ENCODE results near the gene BICC1.
"Not testable (repeated sequence)": the region's sequence is repeated elsewhere in the genome, so short reads cannot be mapped to it uniquely, and the experiment has no call there.

Gene BICC1

DNA sequence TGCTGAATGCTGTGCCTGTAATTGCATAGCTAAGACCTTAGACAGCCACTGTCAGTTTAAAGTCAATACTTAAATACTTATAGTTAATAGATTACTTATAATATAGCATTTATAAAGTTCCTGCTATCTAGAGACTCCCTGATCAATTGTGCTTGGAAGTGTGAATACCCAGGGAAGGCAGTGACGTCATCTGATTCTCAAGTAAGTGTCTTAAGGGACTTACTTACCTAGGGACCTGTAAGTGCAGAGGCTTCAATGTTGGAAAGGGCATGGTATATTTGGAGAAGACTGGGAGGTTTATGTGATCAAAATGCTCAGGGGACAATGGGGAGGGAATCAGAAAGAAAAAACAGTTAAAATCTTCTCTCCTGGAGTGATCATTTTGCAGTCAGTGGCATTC, 55.0 kb downstream of the BICC1 start:
- no peak for DNase-seq (ENCODE audit: low read depth)

DNA sequence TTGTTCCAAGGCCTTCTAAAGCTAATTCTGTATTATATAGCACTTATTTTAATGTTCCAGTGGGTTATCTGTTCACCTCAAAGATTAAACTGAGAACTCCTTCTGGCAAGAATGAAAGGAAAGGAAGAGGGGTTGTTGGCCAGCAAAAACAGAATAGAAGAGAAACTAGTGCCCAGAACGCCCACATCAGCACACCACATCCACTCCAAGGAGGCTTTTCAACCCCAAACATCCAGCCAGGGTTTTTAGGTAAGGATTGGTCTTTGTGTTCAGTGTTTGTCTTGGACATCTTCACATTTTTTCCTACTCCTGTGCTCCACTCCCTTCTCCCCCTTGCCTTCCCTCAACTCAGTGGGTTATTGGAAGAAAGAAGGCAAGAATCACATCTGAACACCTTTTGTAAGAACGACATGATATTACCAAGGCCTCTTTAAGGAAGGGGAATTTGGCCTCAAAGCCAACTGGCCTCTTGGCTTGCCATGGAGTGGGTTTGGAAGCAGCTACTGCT, 55.8 kb downstream of the BICC1 start:
- DNase-seq (ENCODE audit: low read depth) = no peak

DNA sequence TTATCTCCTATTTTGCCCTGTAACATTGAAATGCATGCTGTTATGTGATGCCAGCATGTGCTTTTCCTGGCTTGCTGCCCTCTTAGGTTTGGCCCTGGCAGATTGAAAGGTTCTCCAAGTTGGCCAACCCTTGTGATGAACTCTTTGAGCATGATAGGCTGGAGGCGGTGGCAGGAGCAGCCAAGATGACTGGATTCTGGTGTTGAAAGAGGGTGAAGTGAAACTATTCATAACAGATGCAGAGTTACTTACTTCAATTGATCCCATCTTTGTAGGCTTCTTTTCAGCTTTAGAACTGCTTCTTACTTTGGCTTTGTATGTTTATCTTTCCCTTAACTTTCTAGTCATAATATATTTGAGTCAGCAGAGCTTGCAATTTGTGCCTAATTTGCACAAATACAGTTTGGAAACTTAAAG, 57.6 kb downstream of the BICC1 start:
- no peak for DNase-seq (ENCODE audit: low read depth)

DNA sequence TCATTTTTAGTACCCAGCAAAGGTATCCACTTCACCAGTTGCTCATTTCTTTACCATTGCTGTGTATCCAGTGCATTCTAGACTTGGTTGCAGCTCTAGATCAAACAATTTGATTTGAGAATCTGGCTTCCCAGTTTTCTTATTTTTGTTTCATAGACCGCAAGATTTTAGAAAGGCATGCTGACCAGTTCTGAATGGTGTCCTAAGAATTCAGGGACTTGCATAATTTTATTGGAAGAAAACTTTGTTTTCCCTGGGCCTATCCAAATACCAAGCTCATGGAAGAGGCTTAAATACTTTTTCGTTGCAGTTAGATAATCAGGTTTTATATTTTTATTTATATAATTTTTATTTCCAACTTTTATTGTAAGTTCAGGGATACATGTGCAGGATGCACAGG, 58.3 kb downstream of the BICC1 start:
- DNase-seq (ENCODE audit: low read depth) = no peak

DNA sequence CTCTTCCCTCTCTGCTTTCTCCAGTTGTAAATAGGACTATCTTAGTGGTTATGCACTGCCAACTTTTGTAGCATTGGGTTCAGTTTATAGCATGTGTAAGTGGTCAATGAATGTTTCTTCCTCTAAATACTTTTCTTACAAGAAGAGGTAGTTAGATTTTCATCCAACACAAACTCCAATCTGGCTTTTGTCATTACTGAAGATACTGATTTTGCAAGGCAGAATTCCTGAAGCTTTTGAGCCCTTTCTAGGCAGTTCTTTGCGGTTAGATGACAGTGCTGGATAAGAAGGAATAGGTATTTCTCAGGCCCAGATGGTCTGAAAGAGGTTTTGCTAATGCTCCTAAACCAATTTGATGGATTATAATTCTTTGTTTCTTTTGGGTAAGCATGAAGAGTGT, 60.5 kb downstream of the BICC1 start:
- DNase-seq (ENCODE audit: low read depth) = no peak

DNA sequence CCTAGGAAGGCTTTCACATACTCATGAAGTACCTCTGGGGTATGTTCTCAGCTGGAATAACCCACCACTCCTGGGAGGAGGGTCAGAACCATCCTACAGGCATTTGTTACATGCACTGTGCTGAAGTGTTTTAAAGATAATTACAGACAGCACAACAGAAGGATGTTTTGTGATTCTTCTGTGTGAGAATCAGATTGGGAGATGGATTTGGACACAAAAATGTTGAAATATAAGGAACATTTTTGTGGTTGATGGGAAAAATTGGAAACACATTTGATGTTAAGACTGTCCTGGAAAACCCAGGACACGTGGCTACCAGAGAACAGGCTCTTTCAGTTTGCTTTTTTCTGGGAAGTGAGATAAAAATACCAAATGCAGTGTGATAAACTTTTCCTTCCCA, 61.4 kb downstream of the BICC1 start:
- DNase-seq (ENCODE audit: low read depth) = peak; percentile 30

DNA sequence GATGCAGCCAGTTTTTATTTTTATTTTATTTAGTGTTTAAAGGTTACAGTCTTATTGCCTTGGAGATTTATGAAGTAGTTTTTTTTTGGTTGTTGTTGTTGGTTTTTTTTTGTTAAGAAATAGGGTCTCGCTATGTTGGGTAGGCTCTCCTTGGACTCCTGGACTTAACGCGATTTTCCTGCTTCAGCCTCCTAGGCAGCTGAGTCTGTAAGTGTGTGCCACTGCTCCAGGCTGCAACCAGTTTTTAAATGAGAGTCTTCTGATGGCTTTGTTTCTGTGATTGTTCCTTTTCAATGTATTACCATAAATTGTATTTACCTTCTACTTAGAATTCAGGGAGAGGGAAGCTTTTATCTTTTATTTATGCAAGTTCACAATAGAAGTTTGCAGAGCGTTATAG, 62.8 kb downstream of the BICC1 start:
- DNase-seq (ENCODE audit: low read depth) = no peak

DNA sequence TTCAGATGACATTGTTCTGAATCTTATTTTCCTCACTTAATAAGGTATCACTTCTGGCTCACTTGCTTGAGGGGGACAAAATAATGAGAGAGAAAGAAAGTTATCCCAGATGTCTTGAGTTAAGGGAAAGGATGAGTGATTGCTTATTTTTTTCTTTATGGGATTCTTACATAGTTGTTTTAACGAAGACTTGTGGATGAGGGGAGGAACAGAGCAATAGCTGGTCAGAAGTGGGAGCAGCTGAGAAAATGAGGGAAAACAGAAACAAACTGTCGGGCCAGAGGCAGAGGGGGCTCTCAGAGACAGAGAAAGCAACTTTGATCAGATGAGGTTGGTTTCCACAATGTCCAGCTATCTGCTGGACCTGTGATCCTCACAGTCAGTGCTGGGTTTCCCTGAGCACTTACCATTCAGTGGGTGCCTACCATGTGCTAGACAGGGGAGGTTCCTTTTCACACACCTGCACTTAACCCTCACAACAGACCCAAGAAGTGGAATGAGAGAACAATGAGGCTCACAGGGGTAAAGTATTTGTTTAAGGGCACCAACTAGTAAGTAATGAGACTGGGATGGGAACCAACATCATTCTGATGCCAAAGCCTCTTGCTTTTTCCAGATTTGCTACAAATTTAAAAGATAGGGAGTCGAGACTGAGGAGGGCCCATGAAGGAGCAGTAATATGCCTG, 64.2 kb downstream of the BICC1 start:
- DNase-seq (ENCODE audit: low read depth) = no peak

DNA sequence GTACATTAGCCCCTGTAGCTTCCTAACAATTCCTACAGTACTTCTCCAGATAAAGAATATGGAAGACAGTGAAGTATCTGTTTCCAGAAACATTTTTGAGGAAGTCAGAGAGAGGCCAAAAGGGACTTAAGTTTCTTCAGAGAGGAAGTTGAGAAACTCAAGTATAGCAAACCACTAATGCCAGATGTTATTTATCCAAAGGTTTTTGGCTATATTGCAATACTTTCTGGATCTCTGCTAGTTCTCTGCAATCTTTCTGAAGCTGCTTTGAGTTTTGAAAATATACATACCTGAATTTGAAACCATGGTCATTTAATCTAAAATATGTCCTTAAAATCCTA, 64.7 kb downstream of the BICC1 start:
- peak; percentile 35 for DNase-seq (ENCODE audit: low read depth)

DNA sequence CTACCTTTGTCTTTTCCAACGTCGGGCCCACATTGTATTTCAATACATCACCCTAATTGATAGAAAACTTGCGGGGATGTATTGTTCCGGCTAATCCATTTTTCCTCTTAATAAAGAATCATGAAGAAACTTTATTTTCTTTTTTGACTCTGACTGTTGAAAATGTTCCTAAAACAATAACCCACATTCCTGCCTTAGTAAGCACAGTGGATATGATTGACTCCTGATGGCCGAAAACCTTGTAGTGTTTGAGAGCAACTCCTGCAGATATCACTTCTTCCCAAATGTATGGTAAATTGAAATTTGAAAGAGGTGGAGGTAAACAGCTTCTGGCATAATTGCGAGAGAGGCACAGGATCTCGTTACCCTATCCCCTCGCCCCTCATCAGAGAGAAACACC, 65.7 kb downstream of the BICC1 start:
- no peak for DNase-seq (ENCODE audit: low read depth)

DNA sequence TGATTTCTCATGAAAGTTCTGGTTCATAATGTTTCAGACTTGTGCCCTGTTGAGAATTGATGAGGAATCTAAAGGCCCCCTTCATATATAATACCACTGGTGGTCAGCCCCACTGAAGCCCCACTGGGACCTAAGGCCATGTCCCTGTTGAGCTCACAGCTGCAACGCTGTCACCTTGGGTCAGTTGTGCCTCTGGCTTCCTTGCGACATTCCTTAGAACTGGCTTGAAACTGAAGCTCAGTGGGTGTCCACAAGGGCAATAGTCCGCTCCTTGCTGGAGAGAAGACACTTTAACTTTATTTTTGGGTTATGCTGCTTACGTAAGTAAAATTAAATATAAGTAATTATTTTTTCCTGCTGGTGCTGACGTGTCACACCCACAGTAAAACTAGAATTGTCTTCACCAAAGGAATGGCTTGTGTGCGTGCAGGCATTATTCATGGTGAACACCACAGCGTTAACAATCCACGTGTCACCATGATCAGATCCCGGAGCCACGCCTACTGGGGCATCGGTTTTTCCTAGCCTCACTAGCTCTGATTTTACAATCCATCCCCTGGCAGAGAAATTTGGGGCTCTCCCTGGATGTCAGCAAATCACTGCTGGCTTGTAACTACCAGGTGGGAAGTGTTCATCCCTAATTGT, 66.5 kb downstream of the BICC1 start:
- no peak for DNase-seq (ENCODE audit: low read depth)

DNA sequence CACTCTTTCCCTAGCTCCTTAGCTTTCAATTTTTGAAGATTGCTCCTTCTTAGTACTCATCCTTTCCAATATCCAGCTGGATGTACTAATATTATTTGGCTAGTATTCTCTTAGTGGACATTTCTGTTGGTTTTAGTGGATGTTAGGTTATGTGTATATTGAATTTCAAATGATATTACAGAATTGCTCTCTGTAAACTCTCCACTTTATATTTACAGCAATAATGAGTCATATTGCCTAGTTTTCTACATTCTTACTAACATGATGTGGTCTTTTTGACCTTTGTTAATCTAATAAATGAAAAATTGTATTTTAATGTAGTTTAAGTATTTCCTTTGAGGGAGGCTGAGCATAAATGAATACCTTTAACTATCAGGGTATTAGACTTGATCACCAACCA, 69.4 kb downstream of the BICC1 start:
- DNase-seq (ENCODE audit: low read depth) = no peak

DNA sequence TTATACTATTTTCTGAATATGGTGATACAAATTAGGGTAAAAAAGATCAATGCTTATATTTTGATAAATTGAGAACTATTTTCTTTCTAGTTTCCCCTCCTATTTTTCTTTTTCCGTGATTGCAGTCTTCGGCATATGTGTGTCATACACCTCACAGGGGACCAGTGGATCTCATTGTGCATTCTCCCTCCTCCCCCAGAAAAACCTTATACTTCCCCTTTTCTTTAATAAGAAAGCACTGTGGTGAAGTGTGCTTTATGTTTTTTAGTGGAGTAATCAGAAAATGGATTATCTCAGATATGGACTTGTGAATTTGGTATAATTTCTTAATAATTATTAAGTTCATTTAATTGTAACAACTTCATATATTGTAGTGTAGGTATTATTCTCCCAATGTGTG, 72.8 kb downstream of the BICC1 start:
- no peak for DNase-seq (ENCODE audit: low read depth)

DNA sequence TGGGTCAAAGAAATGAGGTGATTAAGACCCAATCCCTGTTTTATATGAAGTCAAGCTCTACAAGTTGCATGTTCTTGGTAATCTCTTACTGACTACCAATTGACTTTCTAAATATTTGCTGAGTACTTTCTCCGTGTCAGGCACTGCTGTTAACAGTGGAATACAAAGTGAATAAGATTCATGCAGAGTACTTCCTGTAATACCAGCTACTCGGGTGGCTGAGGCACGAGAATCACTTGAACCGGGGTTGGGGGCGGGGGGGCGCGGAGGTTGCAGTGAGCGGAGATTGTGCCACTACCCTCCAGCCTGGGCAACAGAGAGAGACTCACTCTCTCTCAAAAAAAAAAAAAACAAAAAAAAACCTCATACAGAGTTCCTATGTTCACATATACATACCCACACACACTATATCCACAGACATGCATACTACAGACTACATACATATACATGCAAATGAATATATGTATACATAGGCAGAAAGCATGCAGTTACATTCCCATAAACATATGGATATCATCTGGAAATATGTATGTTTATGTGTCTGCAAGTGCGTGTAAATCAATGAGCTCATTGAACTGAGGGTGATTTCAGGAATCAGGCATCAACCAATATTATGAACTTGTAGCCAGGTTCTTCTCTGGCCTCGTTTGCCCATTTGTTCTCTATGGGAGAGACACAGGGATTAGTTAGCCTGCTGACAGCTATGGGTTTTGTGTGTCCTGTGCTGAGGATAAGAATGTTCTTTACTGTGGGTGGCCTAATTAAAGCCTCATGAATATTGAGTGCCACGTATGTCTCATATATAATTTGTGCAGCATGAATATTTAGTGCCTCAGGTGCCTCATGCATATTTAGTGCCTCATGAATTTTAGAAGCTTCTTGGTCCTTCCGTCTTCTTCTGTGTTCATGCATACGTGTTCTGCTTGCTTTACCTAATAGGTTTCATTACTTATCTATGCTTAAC, 73.9 kb downstream of the BICC1 start:
- no peak for DNase-seq (ENCODE audit: low read depth)

DNA sequence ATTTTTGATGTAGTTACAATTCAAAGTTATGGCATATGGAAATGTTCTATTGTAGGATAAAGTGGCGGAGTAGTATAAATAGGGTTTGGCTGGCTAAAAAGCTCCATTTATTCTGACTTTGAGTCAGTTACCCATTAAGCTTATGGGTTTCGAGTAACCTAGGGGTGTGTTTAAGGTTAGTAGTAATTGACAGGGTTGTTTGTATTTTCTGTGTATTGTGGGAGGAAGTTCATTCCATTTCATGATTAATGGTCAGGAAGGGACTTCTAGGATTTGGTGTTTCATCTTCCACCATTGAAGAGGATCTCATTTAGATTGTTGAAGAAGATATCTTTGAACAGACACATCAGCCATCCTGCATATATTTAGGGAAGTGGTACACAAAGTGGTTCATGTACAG, 75.0 kb downstream of the BICC1 start:
- no peak for DNase-seq (ENCODE audit: low read depth)

DNA sequence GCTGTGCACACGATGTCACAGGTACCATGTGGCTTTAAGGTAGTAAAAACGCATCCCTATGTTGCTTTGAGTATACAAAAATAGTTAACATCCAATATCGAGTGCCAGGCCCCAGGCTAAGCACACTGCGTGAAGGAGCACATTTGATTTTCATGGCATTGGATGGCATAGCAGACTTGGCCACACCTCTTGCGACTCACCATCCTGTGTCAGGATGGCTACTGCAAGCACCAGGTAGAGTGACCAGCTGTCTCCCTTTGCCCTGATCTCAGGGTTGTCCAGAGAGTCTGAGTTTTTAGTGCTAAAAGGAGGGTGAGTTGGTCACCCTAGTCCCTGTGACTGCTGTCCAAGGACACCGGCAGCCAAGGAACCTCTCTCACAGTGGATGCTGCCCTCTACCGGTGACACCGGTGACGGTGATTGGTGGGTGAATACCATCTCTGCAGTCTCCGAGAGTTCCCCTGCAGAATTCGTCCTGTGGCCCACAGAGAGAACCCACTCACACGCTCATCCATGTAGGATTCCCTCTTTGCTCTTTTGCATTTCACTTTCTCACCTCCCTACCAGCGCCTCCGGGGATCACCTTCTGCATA, 76.1 kb downstream of the BICC1 start:
- DNase-seq (ENCODE audit: low read depth) = no peak

DNA sequence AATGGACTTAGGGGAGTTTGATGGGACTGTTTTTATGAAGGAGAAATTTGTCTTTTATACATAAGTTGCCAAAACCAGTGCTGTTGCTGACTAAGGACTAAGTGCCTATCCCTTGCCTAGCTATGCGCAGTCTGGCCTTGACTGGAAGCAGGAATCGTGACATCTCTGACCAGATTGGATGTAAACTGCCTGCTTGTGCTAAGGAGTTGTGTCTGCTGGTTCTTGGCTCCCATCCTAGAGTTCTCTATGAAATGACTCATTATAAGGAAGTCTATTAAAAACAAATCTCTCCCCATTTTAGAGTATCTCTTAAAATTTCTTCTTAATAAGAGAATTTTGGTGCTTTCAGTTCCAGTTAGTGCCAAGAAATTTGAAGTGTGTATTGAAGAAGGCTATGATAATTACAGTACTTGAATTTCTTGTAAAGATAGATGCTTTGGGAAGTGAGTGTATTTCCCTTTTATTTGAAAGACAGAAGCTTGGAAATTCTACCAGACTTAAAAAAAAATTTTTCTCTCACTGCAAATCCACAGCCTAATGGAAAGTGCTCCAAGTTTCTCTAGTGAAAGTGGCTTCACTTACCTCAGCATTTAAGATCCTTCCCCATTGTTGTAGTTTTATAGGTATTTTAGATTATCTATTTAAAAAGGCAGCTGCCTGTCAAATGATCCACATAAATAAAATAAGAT, 77.6 kb downstream of the BICC1 start:
- DNase-seq (ENCODE audit: low read depth) = peak; percentile 48

DNA sequence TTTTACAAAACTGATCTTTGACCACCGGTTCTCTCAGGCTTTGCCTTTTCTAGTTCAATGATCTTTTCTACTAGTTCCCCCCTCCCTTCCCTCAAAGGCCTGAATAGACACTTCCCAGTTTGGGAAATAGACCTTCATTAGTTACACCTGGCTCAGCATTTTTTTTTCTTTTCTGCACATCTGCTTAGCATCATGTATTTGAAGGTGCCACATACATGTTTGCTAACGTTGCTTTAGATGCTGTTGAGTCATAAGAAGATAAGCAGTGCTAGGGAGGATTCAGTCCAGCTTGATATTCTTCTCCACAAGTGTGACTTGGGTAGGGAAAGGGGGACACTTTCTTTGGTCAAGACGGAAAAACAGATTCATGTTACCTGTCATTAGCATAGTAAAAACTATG, 78.3 kb downstream of the BICC1 start:
- DNase-seq (ENCODE audit: low read depth) = no peak

DNA sequence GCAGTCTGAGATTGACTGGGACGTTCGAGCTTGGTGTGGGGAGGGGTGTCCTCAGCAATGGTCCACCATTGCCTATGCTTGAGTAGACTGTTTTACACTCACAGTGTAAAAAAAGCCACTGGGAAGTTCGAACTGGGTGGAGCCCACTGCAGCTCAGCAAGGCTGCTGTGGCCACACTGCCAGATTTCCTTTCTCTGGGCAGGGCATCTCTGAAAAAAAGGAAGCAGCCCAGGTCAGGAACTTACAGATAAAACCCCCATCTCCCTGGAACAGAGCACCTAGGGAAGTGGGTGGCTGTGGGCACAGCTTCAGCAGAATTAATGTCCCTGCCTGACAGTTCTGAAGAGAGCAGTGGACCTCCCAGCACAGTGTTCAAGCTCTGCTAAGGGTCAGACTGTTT, 80.3 kb downstream of the BICC1 start:
- no peak for DNase-seq (ENCODE audit: low read depth)

DNA sequence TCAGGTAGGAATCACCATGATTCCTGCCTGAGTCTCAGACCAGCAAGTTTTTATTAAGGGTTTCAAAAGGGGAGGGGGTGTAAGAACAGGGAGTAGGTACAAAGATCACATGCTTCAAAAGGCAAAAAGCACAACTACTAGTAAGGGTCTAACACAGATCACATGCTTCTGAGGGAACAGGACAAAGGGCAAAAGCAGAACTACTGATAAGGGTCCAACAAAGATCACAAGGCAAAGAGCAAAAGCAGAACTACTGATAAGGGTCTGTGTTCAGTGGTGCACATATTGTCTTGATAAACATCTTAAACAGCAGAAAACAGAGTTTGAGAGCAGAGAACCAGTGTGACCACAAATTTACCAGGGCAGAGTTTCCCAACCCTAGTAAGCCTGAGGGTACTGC, 84.5 kb downstream of the BICC1 start:
- not testable (repeated sequence) for DNase-seq (ENCODE audit: low read depth)

DNA sequence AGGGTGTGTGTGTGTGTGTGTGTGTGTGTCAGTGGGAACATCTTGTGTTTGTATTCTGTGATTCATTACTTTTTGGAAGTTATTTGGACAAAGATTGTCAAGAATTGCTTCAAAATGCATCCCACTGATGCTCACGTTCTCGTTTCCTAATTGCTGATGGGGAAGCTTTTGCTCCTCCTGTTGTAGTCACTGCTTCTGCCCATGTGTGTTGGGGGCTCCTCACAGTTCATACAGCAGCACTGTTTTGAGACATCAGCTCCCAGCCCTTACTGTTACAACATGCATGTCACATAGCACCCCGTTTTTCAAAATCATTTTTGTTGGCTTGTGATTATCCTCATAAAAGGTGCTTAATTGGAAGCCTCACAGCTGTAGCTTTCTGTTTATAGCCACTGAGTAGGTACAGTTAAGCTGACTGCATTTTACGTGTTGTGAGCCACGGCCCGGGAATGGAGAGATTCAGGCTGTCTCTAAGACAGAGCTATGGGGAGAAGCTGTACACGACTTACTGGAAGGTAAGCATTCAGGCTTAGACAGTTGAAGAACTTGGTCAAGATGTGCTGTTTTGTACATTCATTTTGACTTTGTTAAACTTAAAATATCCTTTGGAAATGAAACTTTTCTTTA, 87.4 kb downstream of the BICC1 start:
- no peak for DNase-seq (ENCODE audit: low read depth)

Data from HS-5 (cell line).